Hepatocyte (in vitro differentiated cells): ENCODE data around the gene CD82. TPM values are rescaled to one million over a fixed set of nuclear protein-coding genes. Genes with fewer than 3 reads are reported as not detected.

Experiments used
- DNase-seq: peaks from one replicate; pipeline ENCODE4 v3.0.0-alpha.2; 2016; ENCODE audit warnings: low spot score
- H2AFZ ChIP-seq: fragments of 200-600 bp; sonication (generic); 2 replicates; pipeline ENCODE4 v1.6.0; 2016; ENCODE audit warnings: antibody characterized with exemption, mild to moderate bottlenecking
- H3K27ac ChIP-seq: fragments of 200-600 bp; sonication (generic); 2 replicates; pipeline ENCODE4 v1.5.1; 2016; ENCODE audit warnings: mild to moderate bottlenecking
- H3K27me3 ChIP-seq: fragments of 200-600 bp; sonication (generic); 2 replicates; pipeline ENCODE4 v1.6.1; 2016
- H3K36me3 ChIP-seq: fragments of 200-600 bp; sonication (generic); replicated peaks from 2 replicates; pipeline ENCODE4 v1.5.1; 2016; ENCODE audit warnings: low read depth; ENCODE audit not compliant: insufficient read depth
- H3K4me1 ChIP-seq: fragments of 200-600 bp; sonication (generic); 2 replicates; pipeline ENCODE4 v1.5.1; 2016; ENCODE audit warnings: mild to moderate bottlenecking, moderate library complexity; ENCODE audit not compliant: insufficient read depth
- H3K4me2 ChIP-seq: fragments of 200-600 bp; sonication (generic); 2 replicates; pipeline ENCODE4 v1.6.0; 2016
- H3K4me3 ChIP-seq: fragments of 200-600 bp; sonication (generic); 2 replicates; pipeline ENCODE4 v1.5.1; 2016; ENCODE audit warnings: mild to moderate bottlenecking
- H3K79me2 ChIP-seq: fragments of 200-600 bp; sonication (generic); 2 replicates; pipeline ENCODE4 v1.6.0; 2017; ENCODE audit warnings: mild to moderate bottlenecking
- H3K9me2 ChIP-seq: fragments of 200-600 bp; sonication (generic); replicated peaks from 2 replicates; pipeline ENCODE4 v1.6.0; 2017; ENCODE audit warnings: mild to moderate bottlenecking; ENCODE audit not compliant: insufficient read depth
- H3K9me3 ChIP-seq: fragments of 200-600 bp; sonication (generic); 2 replicates; pipeline ENCODE4 v1.5.1; 2016; ENCODE audit warnings: low read depth, mild to moderate bottlenecking
- H4K20me1 ChIP-seq: fragments of 200-600 bp; sonication (generic); 2 replicates; pipeline ENCODE4 v1.6.0; 2016; ENCODE audit warnings: mild to moderate bottlenecking; ENCODE audit not compliant: insufficient read depth, poor library complexity, severe bottlenecking
- EZH2 ChIP-seq: fragments of 200-600 bp; sonication (generic); IDR thresholded peaks from 2 replicates; pipeline ENCODE4 v1.6.1; 2016; ENCODE audit warnings: antibody characterized with exemption, mild to moderate bottlenecking, borderline replicate concordance
- EZH2phosphoT487 ChIP-seq: fragments of 200-600 bp; sonication (generic); IDR thresholded peaks from one replicate; pipeline ENCODE4 v1.6.1; 2018; ENCODE audit warnings: antibody characterized with exemption, mild to moderate bottlenecking, low read depth, moderate library complexity; ENCODE audit not compliant: unreplicated experiment, severe bottlenecking
- WGBS: methylation state at CpG from one replicate; pipeline ENCODE4 v1.1.6; 2016; ENCODE audit warnings: low lambda C conversion rate; ENCODE audit errors: missing lambda C conversion rate; 5-methylcytosine and 5-hydroxymethylcytosine counted together
- polyA plus RNA-seq: library from polyadenylated mRNA; unstranded; fragments of >200 nt; fragmentation: Nextera tagmentation; extraction: Ambion mirVana; gene quantifications from 2 replicates; pipeline ENCODE4 v1.2.1, GENCODE V29; 2016
- total RNA-seq: library from RNA; depleted of rRNA; stranded (reverse); fragments of >200 nt; gene quantifications from 2 replicates; pipeline ENCODE4 v1.2.3, GENCODE V29; 2014
- TF ChIP-seq, protein P1 (sequence below): fragments of 200-600 bp; sonication (generic); IDR thresholded peaks from 2 replicates; pipeline ENCODE4 v1.5.1; 2016; ENCODE audit warnings: antibody characterized with exemption, mild to moderate bottlenecking; ENCODE audit not compliant: poor library complexity

Gene CD82
- total and polyA plus RNA-seq, 2 experiments from 2014 or later = 38.7 to 157 TPM

- no peak overlapping the region for H3K27ac ChIP-seq
- WGBS = 88% methylated on average over 6 of the region's 6 CpGs
- peaks cover 18% of the 10 kb centered on the region for H3K4me1 ChIP-seq
Observed at GRCh38 chr11:44611088-44611487, 45.6 kb downstream of the CD82 start.

DNA sequence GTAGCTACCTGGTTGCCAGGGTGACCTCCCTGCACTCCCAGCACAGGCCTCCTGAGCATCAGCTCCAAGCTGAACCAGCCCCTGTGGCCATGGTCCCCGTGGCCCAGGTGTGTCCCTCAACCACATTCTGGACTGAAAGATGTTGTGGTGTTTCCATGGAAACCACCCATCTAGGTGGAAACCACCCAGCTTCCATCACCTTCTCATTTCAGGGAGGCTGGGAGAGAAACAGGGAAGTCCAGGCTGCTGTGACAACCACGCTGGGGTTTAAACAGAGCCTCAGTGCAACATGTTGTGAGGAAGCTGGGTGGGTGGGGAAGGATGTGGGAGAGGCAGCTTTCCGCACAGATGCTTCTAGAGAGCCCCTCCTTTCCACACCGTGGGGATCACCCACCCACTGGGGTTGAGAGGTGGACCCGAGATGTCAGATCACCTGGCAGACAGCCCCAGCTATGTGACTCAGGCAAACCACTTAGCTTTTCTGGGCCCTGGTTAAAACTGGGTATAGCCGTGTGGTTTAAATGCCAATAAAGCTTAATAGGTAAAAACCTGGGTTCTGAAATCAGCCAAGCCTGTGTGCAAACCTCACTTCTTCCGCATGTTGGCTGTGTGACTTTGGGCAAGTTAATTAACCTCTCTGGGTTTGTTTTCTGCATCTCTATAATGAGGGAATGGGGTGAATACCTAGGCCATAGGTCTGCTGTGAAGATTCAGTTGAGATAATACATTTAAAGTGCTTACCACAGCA is 46.4 kb downstream of the CD82 start:
- peaks cover 18% of the 10 kb centered on the region for H3K4me1 ChIP-seq
- H3K27ac ChIP-seq = no peak overlapping the region
- H3K4me3 ChIP-seq = no peak overlapping the region
- H3K36me3 ChIP-seq = no peaks in the 10 kb centered on the region
- no peak for DNase-seq
- H2AFZ ChIP-seq = no peak overlapping the region
- WGBS = 88% methylated on average over 6 of the region's 7 CpGs
- H3K79me2 ChIP-seq = no peaks in the 10 kb centered on the region
- H3K27me3 ChIP-seq = no peaks in the 10 kb centered on the region
- H3K4me2 ChIP-seq = no peak overlapping the region
- no peaks in the 10 kb centered on the region for H3K9me3 ChIP-seq
- H3K9me2 ChIP-seq = no peaks in the 10 kb centered on the region
- H4K20me1 ChIP-seq = no peaks in the 10 kb centered on the region
- TF ChIP-seq, protein P1, sequence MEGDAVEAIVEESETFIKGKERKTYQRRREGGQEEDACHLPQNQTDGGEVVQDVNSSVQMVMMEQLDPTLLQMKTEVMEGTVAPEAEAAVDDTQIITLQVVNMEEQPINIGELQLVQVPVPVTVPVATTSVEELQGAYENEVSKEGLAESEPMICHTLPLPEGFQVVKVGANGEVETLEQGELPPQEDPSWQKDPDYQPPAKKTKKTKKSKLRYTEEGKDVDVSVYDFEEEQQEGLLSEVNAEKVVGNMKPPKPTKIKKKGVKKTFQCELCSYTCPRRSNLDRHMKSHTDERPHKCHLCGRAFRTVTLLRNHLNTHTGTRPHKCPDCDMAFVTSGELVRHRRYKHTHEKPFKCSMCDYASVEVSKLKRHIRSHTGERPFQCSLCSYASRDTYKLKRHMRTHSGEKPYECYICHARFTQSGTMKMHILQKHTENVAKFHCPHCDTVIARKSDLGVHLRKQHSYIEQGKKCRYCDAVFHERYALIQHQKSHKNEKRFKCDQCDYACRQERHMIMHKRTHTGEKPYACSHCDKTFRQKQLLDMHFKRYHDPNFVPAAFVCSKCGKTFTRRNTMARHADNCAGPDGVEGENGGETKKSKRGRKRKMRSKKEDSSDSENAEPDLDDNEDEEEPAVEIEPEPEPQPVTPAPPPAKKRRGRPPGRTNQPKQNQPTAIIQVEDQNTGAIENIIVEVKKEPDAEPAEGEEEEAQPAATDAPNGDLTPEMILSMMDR = no peak
- TF ChIP-seq EZH2 = no peak
- no peak for TF ChIP-seq EZH2phosphoT487

More at GRCh38 chr11:44611088-44611487, 45.6 kb downstream of the CD82 start:
- DNase-seq = no peak
- Histone ChIP-seq H3K4me2 (no peak overlapping the region), H2AFZ (no peak overlapping the region), H3K9me2 (no peaks in the 10 kb centered on the region), H3K4me3 (no peak overlapping the region), H3K79me2 (no peaks in the 10 kb centered on the region), H3K27me3 (no peaks in the 10 kb centered on the region), H3K9me3 (no peaks in the 10 kb centered on the region), H3K36me3 (no peaks in the 10 kb centered on the region), H4K20me1 (no peaks in the 10 kb centered on the region)
- TF ChIP-seq EZH2phosphoT487 (no peak), EZH2 (no peak)
- TF ChIP-seq, protein P1 = no peak

- DNase-seq = no peak
Observed at GRCh38 chr11:44613153-44613552, 47.7 kb downstream of the CD82 start.

More at GRCh38 chr11:44613153-44613552, 47.7 kb downstream of the CD82 start:
- no peaks in the 10 kb centered on the region for H3K79me2 ChIP-seq
- H3K27me3 ChIP-seq = no peaks in the 10 kb centered on the region
- no peak overlapping the region for H2AFZ ChIP-seq
- H3K9me2 ChIP-seq = no peaks in the 10 kb centered on the region
- H3K36me3 ChIP-seq = no peaks in the 10 kb centered on the region
- H3K9me3 ChIP-seq = no peaks in the 10 kb centered on the region
- 82% methylated on average over 6 of the region's 6 CpGs for WGBS
- H3K4me2 ChIP-seq = no peak overlapping the region
- H4K20me1 ChIP-seq = no peaks in the 10 kb centered on the region
- TF ChIP-seq, protein P1 = no peak
- TF ChIP-seq EZH2phosphoT487 (no peak), EZH2 (no peak)
- H3K4me3 ChIP-seq = no peak overlapping the region
- no peak overlapping the region for H3K27ac ChIP-seq
- H3K4me1 ChIP-seq = peaks cover 12% of the 10 kb centered on the region
